ENCODE results near the gene KSR1. TPM values are rescaled to one million over a fixed set of nuclear protein-coding genes. Genes with fewer than 3 reads are reported as not detected.

KSR1 gene
- total RNA-seq, 1 experiment from 2014 or later: 19.1 TPM

GRCh38 chr17:27520491-27521185, 64.4 kb downstream of the KSR1 start:
- CTCF ChIA-PET: no interaction called here
- no peaks in the 10 kb centered on the region for H3K79me2 ChIP-seq (ENCODE audit: low read depth)
- BruUV-seq (replicated peaks): no TSS peak

DNA sequence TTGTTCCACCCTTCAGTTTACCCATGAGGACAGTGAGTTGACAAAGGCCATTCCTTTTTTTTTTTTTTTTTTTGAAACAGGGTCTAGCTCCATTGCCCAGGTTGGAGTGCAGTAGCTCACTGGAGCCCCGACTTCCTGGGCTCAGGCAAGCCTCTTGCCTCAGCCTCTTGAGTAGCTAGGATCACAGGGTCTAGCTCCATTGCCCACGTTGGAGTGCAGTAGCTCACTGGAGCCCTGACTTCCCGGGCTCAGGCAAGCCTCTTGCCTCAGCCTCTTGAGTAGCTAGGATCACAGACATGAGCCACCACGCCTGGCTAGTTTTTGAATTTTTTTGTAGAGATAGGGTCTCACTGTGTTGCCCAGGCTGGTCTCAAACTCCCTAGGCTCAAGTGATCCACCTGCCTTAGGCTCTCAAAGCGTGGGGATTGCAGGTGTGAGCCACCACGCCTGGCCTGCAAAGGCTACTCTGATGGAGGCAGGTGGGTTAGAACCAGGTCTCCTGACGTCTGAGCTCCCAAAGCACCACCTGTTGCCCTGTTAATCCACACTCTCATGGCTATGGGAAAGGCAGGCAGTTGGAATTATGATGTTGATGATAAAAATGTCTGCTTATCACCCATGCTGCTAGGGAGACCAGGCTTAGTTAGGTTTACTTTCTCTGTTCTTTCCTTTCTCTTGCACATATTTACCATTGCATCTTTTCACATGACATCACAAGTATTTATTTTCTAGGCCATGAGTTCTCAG, 65.2 kb downstream of the KSR1 start:
- Histone ChIP-seq H3K36me3 (ENCODE audit: low read depth) (no peaks in the 10 kb centered on the region), H3K9me3 (ENCODE audit: insufficient read depth, low read depth) (no peaks in the 10 kb centered on the region), H4K20me1 (ENCODE audit: insufficient read depth) (no peaks in the 10 kb centered on the region), H3K27me3 (ENCODE audit: insufficient read depth, low read depth) (no peaks in the 10 kb centered on the region), H2AFZ (no peak overlapping the region), H3K9me2 (ENCODE audit: insufficient read depth) (no peaks in the 10 kb centered on the region), H3K4me3 (no peak overlapping the region), H3K27ac (no peak overlapping the region), H3F3A (ENCODE audit: insufficient read depth, low read depth) (peaks cover 7% of the 10 kb centered on the region; the same call in 1 of the 2 replicates), H3K79me2 (ENCODE audit: low read depth) (no peaks in the 10 kb centered on the region), H3K4me2 (no peak overlapping the region), H3K4me1 (replicated peaks; ENCODE audit: insufficient read depth) (peaks cover 6% of the 10 kb centered on the region; the same call in 1 of the 2 replicates)
- ChIA-PET CTCF (no interaction called here), POLR2A (ENCODE audit: unreplicated experiment) (interaction anchor here (0.6 kb wide), 1 partner anchor 15 kb away, joined by 3 read pairs; no protein-coding TSS in a partner anchor)
- BruUV-seq (replicated peaks): no TSS peak
- no peak for DNase-seq
- intact Hi-C loops (cut with micrococcal nuclease; ENCODE audit: unreplicated experiment): no loop called here
- TF ChIP-seq EZH2 (IDR thresholded peaks at IDR 0.05; ENCODE audit: low read depth) (no peak), CTCF (conservative IDR thresholded peaks at IDR 0.05) (no peak)

More at GRCh38 chr17:27520491-27521185, 64.4 kb downstream of the KSR1 start:
- H4K20me1 ChIP-seq (ENCODE audit: insufficient read depth): no peaks in the 10 kb centered on the region
- no peaks in the 10 kb centered on the region for H3K9me3 ChIP-seq (ENCODE audit: insufficient read depth, low read depth)
- peaks cover 6% of the 10 kb centered on the region; the same call in 1 of the 2 replicates for H3K4me1 ChIP-seq (replicated peaks; ENCODE audit: insufficient read depth)
- TF ChIP-seq EZH2 (IDR thresholded peaks at IDR 0.05; ENCODE audit: low read depth) (no peak), CTCF (conservative IDR thresholded peaks at IDR 0.05) (no peak)
- H3K36me3 ChIP-seq (ENCODE audit: low read depth): no peaks in the 10 kb centered on the region
- H3K27me3 ChIP-seq (ENCODE audit: insufficient read depth, low read depth): no peaks in the 10 kb centered on the region
- H3K9me2 ChIP-seq (ENCODE audit: insufficient read depth): 0 out of 2 replicates have a peak, but pooled peaks cover 4% of the 10 kb centered on the region
- H3K4me2 ChIP-seq: no peak overlapping the region
- peaks cover 7% of the 10 kb centered on the region; the same call in 1 of the 2 replicates for H3F3A ChIP-seq (ENCODE audit: insufficient read depth, low read depth)
- intact Hi-C loops (cut with micrococcal nuclease; ENCODE audit: unreplicated experiment): no loop called here
- no peak for DNase-seq
- H3K4me3 ChIP-seq: no peak overlapping the region
- POLR2A ChIA-PET (ENCODE audit: unreplicated experiment): interaction anchor here (0.6 kb wide), 1 partner anchor 14 kb away, joined by 3 read pairs; no protein-coding TSS in a partner anchor
- no peak overlapping the region for H3K27ac ChIP-seq
- H2AFZ ChIP-seq: no peak overlapping the region

GRCh38 chr17:27522028-27522635, 65.9 kb downstream of the KSR1 start:
- H3K4me1 ChIP-seq (replicated peaks; ENCODE audit: insufficient read depth): peaks cover 6% of the 10 kb centered on the region; the same call in 1 of the 2 replicates
- H3K27me3 ChIP-seq (ENCODE audit: insufficient read depth, low read depth): no peaks in the 10 kb centered on the region
- no peaks in the 10 kb centered on the region for H3K36me3 ChIP-seq (ENCODE audit: low read depth)
- no peak overlapping the region for H2AFZ ChIP-seq
- no peak overlapping the region for H3K4me2 ChIP-seq
- no peaks in the 10 kb centered on the region for H3K79me2 ChIP-seq (ENCODE audit: low read depth)
- no peaks in the 10 kb centered on the region for H4K20me1 ChIP-seq (ENCODE audit: insufficient read depth)
- CTCF ChIA-PET: no interaction called here
- no peak overlapping the region for H3K4me3 ChIP-seq
- no peaks in the 10 kb centered on the region for H3K9me2 ChIP-seq (ENCODE audit: insufficient read depth)
- intact Hi-C loops (cut with micrococcal nuclease; ENCODE audit: unreplicated experiment): no loop called here
- H3K27ac ChIP-seq: no peak overlapping the region
- BruUV-seq (replicated peaks): no TSS peak
- H3K9me3 ChIP-seq (ENCODE audit: insufficient read depth, low read depth): no peaks in the 10 kb centered on the region
- TF ChIP-seq CTCF (conservative IDR thresholded peaks at IDR 0.05): no peak
- TF ChIP-seq EZH2 (IDR thresholded peaks at IDR 0.05; ENCODE audit: low read depth): no peak
- POLR2A ChIA-PET (ENCODE audit: unreplicated experiment): no interaction called here
- no peak for DNase-seq
- peaks cover 7% of the 10 kb centered on the region; the same call in 1 of the 2 replicates for H3F3A ChIP-seq (ENCODE audit: insufficient read depth, low read depth)
